Measurements from ENCODE around the gene GRIK4.

GRCh38 chr11:120751550-120751949 is 240.0 kb downstream of the GRIK4 start:
- TF ChIP-seq REST (IDR thresholded peaks at IDR 0.05; ENCODE audit: insufficient replicate concordance, low read depth) (no peak), CTCF (IDR thresholded peaks at IDR 0.05; ENCODE audit: insufficient read depth, low read length) (no peak), POLR2AphosphoS5 (IDR thresholded peaks at IDR 0.05; ENCODE audit: low read depth) (no peak), SPI1 (IDR thresholded peaks at IDR 0.05; ENCODE audit: borderline replicate concordance, low read depth) (no peak), GABPA (IDR thresholded peaks at IDR 0.05; ENCODE audit: low read depth) (no peak)
